A549 (cell line): ENCODE results near the gene RASL11B. TPM values are rescaled to one million over a fixed set of nuclear protein-coding genes. Genes with fewer than 3 reads are reported as not detected.

ENCODE experiments used
- ATAC-seq, 2 experiments: fragments of 200-7000 bp in 1 of 2; fragments of >200 bp in 1 of 2; cut with Nextera tagmentation in 1 of 2; cut with Tn5 transposase in 1 of 2; 3 replicates each; pipeline versions ENCODE4 v1.8.0 to v1.9.1; 2018 to 2020; ENCODE audit warnings: mild to moderate bottlenecking in 1 of 2, moderate library complexity in 1 of 2
- CTCF ChIA-PET: fragments of 300-600 bp; sonication (Branson Sonifier 250); formaldehyde crosslinking; extraction: SDS; loops from one replicate; lab custom pipeline; 2021; ENCODE audit warnings: antibody characterized with exemption, inconsistent platforms; lab: Yijun Ruan, JAX
- POLR2A ChIA-PET: fragments of 350-600 bp; formaldehyde crosslinking; extraction: SDS; loops from one replicate; lab custom pipeline; 2021; ENCODE audit warnings: antibody characterized with exemption, inconsistent platforms; lab: Yijun Ruan, JAX
- DNase-seq, 2 experiments: peaks; one replicate each; pipeline versions ENCODE4 v3.0.0 to v3.0.0-alpha.2; 2011 to 2016; ENCODE audit warnings: low read depth in 1 of 2, low spot score in 1 of 2
- FAIRE-seq: peaks from 2 replicates; lab custom pipeline; 2011; peaks lifted over from hg19 to GRCh38; lab: Jason Lieb, UNC
- H3K27ac ChIP-seq, 2 experiments: fragments of >200 bp; sonication (Bioruptor Twin); formaldehyde crosslinking; 3 replicates each; pipeline ENCODE4 v1.5.1; 2016 to 2017
- H3K4me1 ChIP-seq: fragments of >200 bp; sonication (Bioruptor Twin); formaldehyde crosslinking; 3 replicates; pipeline ENCODE4 v1.6.1; 2016
- H3K4me2 ChIP-seq: fragments of >200 bp; sonication (Bioruptor Twin); formaldehyde crosslinking; 3 replicates; pipeline ENCODE4 v1.6.1; 2016
- H3K4me3 ChIP-seq: fragments of >200 bp; sonication (Bioruptor Twin); formaldehyde crosslinking; 3 replicates; pipeline ENCODE4 v1.5.1; 2016
- H3K9me3 ChIP-seq: fragments of >200 bp; sonication (Bioruptor Twin); formaldehyde crosslinking; 3 replicates; pipeline ENCODE4 v1.6.1; 2016
- BCL3 ChIP-seq: fragments of >200 bp; sonication (Bioruptor Twin); formaldehyde crosslinking; IDR thresholded peaks from 3 replicates; pipeline ENCODE4 v1.6.1; 2016
- BHLHE40 ChIP-seq: IDR thresholded peaks from 2 replicates; pipeline ENCODE4 v1.6.1; 2012; ENCODE audit warnings: low read depth, low read length, inconsistent platforms
- CBX2 ChIP-seq: fragments of 200-600 bp; sonication (generic); IDR thresholded peaks from 2 replicates; pipeline ENCODE4 v1.6.1; 2016; ENCODE audit warnings: low read depth, mild to moderate bottlenecking, borderline replicate concordance
- CBX8 ChIP-seq: fragments of 200-600 bp; sonication (generic); IDR thresholded peaks from 2 replicates; pipeline ENCODE4 v1.6.1; 2016
- CHD4 ChIP-seq: fragments of 200-600 bp; sonication (generic); IDR thresholded peaks from 2 replicates; pipeline ENCODE4 v1.6.1; 2016; ENCODE audit warnings: antibody characterized with exemption, mild to moderate bottlenecking, borderline replicate concordance
- EHMT2 ChIP-seq: fragments of 200-600 bp; sonication (generic); IDR thresholded peaks from 2 replicates; pipeline ENCODE4 v1.6.1; 2016; ENCODE audit warnings: antibody characterized with exemption, low read depth, mild to moderate bottlenecking, moderate library complexity
- ELK1 ChIP-seq: fragments of 150-350 bp; IDR thresholded peaks from 2 replicates; pipeline ENCODE4 v1.6.1; 2014; ENCODE audit warnings: low read depth, mild to moderate bottlenecking, low read length
- JUN ChIP-seq, 2 experiments: fragments of >200 bp; sonication (Bioruptor Twin); formaldehyde crosslinking; IDR thresholded peaks; 2 replicates in 1 of 2; 3 replicates in 1 of 2; pipeline ENCODE4 v1.6.1; 2016 to 2017
- JUNB ChIP-seq: fragments of >200 bp; sonication (Bioruptor Twin); formaldehyde crosslinking; IDR thresholded peaks from 2 replicates; pipeline ENCODE4 v1.6.1; 2016
- KDM5A ChIP-seq: fragments of 200-600 bp; sonication (generic); IDR thresholded peaks from 2 replicates; pipeline ENCODE4 v1.6.1; 2016; ENCODE audit warnings: antibody characterized with exemption, mild to moderate bottlenecking
- MAFK ChIP-seq: fragments of 450-650 bp; IDR thresholded peaks from 2 replicates; pipeline ENCODE4 v1.6.1; 2014; ENCODE audit not compliant: partially characterized antibody
- NFE2L2 ChIP-seq: fragments of 150-350 bp; conservative IDR thresholded peaks from 2 replicates; pipeline ENCODE4 v1.6.1; 2014; ENCODE audit warnings: low read length
- NPAS2 ChIP-seq: fragments of 250-450 bp; sonication (Bioruptor Pico); IDR thresholded peaks from 2 replicates; pipeline ENCODE4 v1.8.0; 2022; ENCODE audit warnings: mild to moderate bottlenecking, moderate library complexity, borderline replicate concordance
- PHF8 ChIP-seq: fragments of 200-600 bp; sonication (generic); IDR thresholded peaks from 2 replicates; pipeline ENCODE4 v1.6.1; 2016; ENCODE audit warnings: low read depth, mild to moderate bottlenecking, antibody characterized with exemption, moderate library complexity, borderline replicate concordance
- POLR2A ChIP-seq: IDR thresholded peaks from 2 replicates; pipeline ENCODE4 v1.6.1; 2012; ENCODE audit warnings: mild to moderate bottlenecking, low read length
- POLR2AphosphoS2 ChIP-seq: conservative IDR thresholded peaks from 2 replicates; pipeline ENCODE4 v1.6.1; 2012; ENCODE audit warnings: low read length, improper control_type of control experiment, inconsistent platforms
- RARB ChIP-seq: fragments of 250-450 bp; sonication (Bioruptor Pico); IDR thresholded peaks from 2 replicates; pipeline ENCODE4 v1.8.0; 2021; ENCODE audit warnings: mild to moderate bottlenecking, moderate library complexity
- REST ChIP-seq: fragments of 200-600 bp; sonication (generic); IDR thresholded peaks from 2 replicates; pipeline ENCODE4 v1.6.1; 2016; ENCODE audit warnings: antibody characterized with exemption, mild to moderate bottlenecking, moderate library complexity
- RNF2 ChIP-seq: fragments of 200-600 bp; sonication (generic); IDR thresholded peaks from 2 replicates; pipeline ENCODE4 v1.6.1; 2016; ENCODE audit warnings: low read depth, mild to moderate bottlenecking, antibody characterized with exemption, moderate library complexity, borderline replicate concordance
- SREBF2 ChIP-seq: fragments of 450-650 bp; IDR thresholded peaks from 2 replicates; pipeline ENCODE4 v1.6.1; 2014; ENCODE audit warnings: mild to moderate bottlenecking, moderate library complexity
- ZNF302 ChIP-seq: fragments of 250-450 bp; sonication (Bioruptor Pico); IDR thresholded peaks from 2 replicates; pipeline ENCODE4 v1.9.0; 2021; ENCODE audit warnings: inconsistent platforms, mild to moderate bottlenecking, moderate library complexity
- ZSCAN20 ChIP-seq: fragments of 250-450 bp; sonication (Bioruptor Pico); IDR thresholded peaks from 2 replicates; pipeline ENCODE4 v1.8.0; 2022; ENCODE audit warnings: mild to moderate bottlenecking, moderate library complexity
- WGBS: methylation state at CpG from one replicate; pipeline ENCODE4 v1.1.6; 2017; ENCODE audit errors: missing lambda C conversion rate; 5-methylcytosine and 5-hydroxymethylcytosine counted together
- polyA plus RNA-seq, 4 experiments: library from polyadenylated mRNA; depleted of rRNA in 3 of 4; stranded (reverse); fragments of >200 nt; fragmentation: RNase III in 1 of 4; extraction: RNeasy Plus Mini Kit Qiagen cat#74134 plus additional on column Dnase treatment in 1 of 4; gene quantifications; 2 replicates in 3 of 4; 3 replicates in 1 of 4; pipeline ENCODE4 v1.2.3, GENCODE V29; 2011 to 2017
- TF ChIP-seq, protein P1 (sequence below): fragments of >200 bp; sonication (Bioruptor Twin); formaldehyde crosslinking; IDR thresholded peaks from 2 replicates; pipeline ENCODE4 v1.6.1; 2016
- TF ChIP-seq, protein P2 (sequence below): IDR thresholded peaks from 2 replicates; pipeline ENCODE4 v1.6.1; 2012; ENCODE audit warnings: low read depth, borderline replicate concordance

The RASL11B gene
- polyA plus RNA-seq, 2 of the 4 experiments (the other 2 are of a cell fraction), result 0.04 to 0.05 TPM

DNA sequence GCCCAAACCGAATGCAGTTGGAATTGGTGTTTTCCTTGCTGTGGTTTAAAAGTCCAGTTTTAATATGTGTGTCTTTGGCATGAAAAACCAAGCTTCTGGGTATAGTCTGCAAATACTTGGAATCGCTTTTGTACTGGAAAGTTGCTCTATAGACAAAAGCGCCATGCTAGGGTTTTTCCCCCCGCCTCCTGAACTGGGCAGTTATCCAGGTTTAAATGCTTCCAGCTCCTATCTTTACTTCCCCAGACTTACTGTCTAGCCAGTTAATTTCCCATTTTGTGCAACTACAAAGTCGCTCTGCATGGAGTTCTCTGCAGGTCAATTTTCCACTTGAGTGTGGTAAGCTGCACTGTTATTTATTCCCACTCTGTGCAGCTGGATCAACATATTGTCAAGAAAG is 2.7 kb downstream of the RASL11B start:
- DNase-seq, result no peak
- POLR2A ChIA-PET, result no interaction called here
- Histone ChIP-seq H3K4me2 (no peak overlapping the region), H3K9me3 (no peaks in the 10 kb centered on the region), H3K27ac (no peak overlapping the region), H3K4me1 (no peaks in the 10 kb centered on the region), H3K4me3 (no peak overlapping the region)
- 80% methylated on average over 5 of the region's 5 CpGs for WGBS
- CTCF ChIA-PET, result interaction anchor here (1.0 kb wide), 1 partner anchor 204 kb away, joined by 3 read pairs; no protein-coding TSS in a partner anchor
- TF ChIP-seq REST (no peak), ZNF302 (CRISPR knock-in tag) (no peak), JUN (IDR thresholded peaks at IDR 0.05) (no peak), SREBF2 (no peak)
- no peak for ATAC-seq
- no peak for FAIRE-seq

DNA sequence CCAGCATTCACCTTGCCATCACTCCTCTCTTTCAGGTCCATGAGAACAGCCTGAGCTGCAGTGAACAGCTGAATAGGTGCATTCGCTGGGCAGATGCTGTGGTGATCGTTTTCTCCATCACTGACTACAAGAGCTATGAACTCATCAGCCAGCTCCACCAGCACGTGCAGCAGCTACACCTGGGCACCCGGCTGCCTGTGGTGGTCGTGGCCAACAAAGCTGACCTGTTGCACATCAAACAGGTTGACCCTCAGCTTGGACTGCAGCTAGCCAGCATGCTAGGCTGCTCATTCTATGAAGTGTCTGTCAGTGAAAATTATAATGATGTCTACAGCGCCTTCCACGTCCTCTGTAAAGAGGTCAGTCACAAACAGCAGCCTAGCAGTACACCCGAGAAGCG is 3.2 kb downstream of the RASL11B start:
- TF ChIP-seq POLR2A, result no peak
- no peak for TF ChIP-seq PHF8
- TF ChIP-seq BHLHE40, result no peak
- no peak for TF ChIP-seq KDM5A
- TF ChIP-seq JUNB, result no peak
- TF ChIP-seq BCL3, result no peak
- no peak for TF ChIP-seq RARB (CRISPR knock-in tag)
- CTCF ChIA-PET, result interaction anchor here (1.0 kb wide), 1 partner anchor 204 kb away, joined by 3 read pairs; no protein-coding TSS in a partner anchor

GRCh38 chr4:52866734-52867133 is 4.6 kb downstream of the RASL11B start:
- no peak overlapping the region for H3K27ac ChIP-seq
- H3K4me1 ChIP-seq, result no peaks in the 10 kb centered on the region
- WGBS, result 62% methylated on average over 4 of the region's 4 CpGs
- FAIRE-seq, result no peak
- CTCF ChIA-PET, result no interaction called here
- no peak overlapping the region for H3K4me2 ChIP-seq
- H3K4me3 ChIP-seq, result no peak overlapping the region
- DNase-seq, result no peak
- no peaks in the 10 kb centered on the region for H3K9me3 ChIP-seq
- no peak for ATAC-seq
- POLR2A ChIA-PET, result no interaction called here
- TF ChIP-seq NFE2L2 (no peak), REST (no peak), RARB (CRISPR knock-in tag) (no peak), ZSCAN20 (CRISPR knock-in tag) (no peak), RNF2 (no peak), JUNB (no peak), POLR2AphosphoS2 (no peak), SREBF2 (no peak), EHMT2 (no peak), MAFK (no peak), NPAS2 (no peak), CBX2 (no peak), CBX8 (no peak), CHD4 (no peak), ELK1 (no peak)
- TF ChIP-seq, protein P1, sequence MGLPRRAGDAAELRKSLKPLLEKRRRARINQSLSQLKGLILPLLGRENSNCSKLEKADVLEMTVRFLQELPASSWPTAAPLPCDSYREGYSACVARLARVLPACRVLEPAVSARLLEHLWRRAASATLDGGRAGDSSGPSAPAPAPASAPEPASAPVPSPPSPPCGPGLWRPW, result no peak
- TF ChIP-seq, protein P2, sequence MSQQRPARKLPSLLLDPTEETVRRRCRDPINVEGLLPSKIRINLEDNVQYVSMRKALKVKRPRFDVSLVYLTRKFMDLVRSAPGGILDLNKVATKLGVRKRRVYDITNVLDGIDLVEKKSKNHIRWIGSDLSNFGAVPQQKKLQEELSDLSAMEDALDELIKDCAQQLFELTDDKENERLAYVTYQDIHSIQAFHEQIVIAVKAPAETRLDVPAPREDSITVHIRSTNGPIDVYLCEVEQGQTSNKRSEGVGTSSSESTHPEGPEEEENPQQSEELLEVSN, result no peak

More for the DNA sequence above, 3.2 kb downstream of the RASL11B start:
- Histone ChIP-seq H3K9me3 (no peaks in the 10 kb centered on the region), H3K27ac (no peak overlapping the region), H3K4me2 (no peak overlapping the region), H3K4me1 (no peaks in the 10 kb centered on the region), H3K4me3 (no peak overlapping the region)
- WGBS, result 67% methylated on average over 6 of the region's 9 CpGs
- no peak for FAIRE-seq
- DNase-seq, result no peak
- POLR2A ChIA-PET, result no interaction called here
- ATAC-seq, result no peak
